GM21390 (cell line): ENCODE results near the gene EXOC5.

Experiments used
- ATAC-seq: cut with Tn5 transposase; IDR thresholded peaks from one replicate; pipeline ENCODE4 v1.9.1; 2021; ENCODE audit not compliant: unreplicated experiment

The EXOC5 gene

GRCh38 chr14:57171363-57171762 lies 97.3 kb downstream of the EXOC5 start:
- ATAC-seq: no peak

GRCh38 chr14:57169901-57170300 lies 98.8 kb downstream of the EXOC5 start:
- ATAC-seq: no peak

- ATAC-seq: no peak
Measured at GRCh38 chr14:57168138-57168679, 100.5 kb downstream of the EXOC5 start.

- no peak for ATAC-seq
Measured at GRCh38 chr14:57161583-57162234, 107.0 kb downstream of the EXOC5 start.

- ATAC-seq: no peak
Measured at GRCh38 chr14:57160333-57160732, 108.4 kb downstream of the EXOC5 start.

- no peak for ATAC-seq
Measured at GRCh38 chr14:57153286-57153685, 115.4 kb downstream of the EXOC5 start.
